Activated T-helper 9 cell treated with anti-CD3 and anti-CD28 coated beads, Interleukin-2, amount 50 U/mL, for 16 hours (primary cell): ENCODE results near the gene EPB41.
"Not testable (repeated sequence)": the region's sequence is repeated elsewhere in the genome, so short reads cannot be mapped to it uniquely, and the experiment has no call there.

ENCODE experiments used
- DNase-seq: peaks from one replicate; pipeline ENCODE4 v3.0.0-alpha.2; 2020; ENCODE audit warnings: low read depth

Gene EPB41

DNA sequence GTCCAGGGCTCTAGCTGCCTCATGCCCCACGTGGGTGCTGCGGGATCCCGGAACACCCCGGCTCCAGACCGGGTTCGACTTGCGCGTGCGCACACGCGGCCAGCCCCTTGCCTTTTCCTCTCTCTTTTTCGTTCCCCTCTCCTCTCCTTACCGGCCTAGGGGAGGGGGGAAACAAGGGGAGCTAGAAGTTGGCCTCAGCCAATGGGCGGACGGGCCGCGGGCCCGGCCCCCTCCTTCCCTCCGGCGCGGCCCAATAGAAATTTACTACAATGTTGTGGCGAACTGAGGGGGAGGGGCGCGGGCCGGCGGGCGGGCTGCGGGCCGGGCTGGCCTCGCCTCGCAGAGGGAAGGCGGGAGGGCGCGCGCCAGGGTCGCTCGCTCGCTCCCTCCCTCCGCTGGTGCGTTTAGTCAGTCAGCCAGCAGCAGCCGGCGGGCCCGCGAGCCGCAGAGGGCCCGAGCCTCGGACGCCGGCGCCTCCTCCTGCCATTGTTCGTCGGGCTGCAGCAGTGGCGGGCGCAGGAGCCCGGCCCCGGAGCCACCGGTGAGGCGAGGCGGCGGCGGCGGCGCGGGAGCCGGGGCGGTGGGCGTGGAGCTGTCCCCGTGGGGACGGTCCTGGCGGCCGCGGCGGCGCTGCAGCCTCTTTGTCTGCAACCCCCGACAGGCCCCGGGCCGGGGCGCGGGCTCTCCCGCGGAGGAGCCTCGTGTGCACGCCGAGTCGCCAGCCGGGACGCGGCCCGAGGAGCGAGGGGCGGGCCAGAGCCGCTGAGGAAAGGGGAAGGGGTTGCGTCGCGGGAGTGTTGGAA, at the start of gene EPB41:
EPB41 (plus strand) TSS at position 342 of the 803 bp plus-strand sequence. CDS start 72,869 bp downstream, outside the sequence.
- peak; percentile 86 for DNase-seq

DNA sequence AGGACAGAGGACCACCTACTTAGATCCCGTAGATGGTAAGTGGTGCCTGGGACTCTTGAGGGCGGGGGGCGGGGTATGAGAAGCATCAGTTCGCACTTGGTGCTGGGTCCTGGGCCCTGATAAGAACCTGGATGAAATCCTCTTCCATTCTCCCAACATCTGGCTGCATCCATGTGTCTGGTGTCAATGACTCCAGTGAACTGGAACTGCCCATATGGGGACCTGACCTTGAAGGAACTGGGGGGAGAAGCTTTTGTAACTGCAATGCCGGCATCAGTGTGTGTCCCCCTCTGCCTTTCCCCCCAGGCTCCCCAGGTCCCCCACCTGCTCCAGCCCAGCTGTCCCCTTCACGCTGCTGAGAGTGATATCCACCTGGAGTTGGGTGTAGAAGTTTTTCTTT, 49.7 kb upstream of the EPB41 start:
- DNase-seq, result no peak

DNA sequence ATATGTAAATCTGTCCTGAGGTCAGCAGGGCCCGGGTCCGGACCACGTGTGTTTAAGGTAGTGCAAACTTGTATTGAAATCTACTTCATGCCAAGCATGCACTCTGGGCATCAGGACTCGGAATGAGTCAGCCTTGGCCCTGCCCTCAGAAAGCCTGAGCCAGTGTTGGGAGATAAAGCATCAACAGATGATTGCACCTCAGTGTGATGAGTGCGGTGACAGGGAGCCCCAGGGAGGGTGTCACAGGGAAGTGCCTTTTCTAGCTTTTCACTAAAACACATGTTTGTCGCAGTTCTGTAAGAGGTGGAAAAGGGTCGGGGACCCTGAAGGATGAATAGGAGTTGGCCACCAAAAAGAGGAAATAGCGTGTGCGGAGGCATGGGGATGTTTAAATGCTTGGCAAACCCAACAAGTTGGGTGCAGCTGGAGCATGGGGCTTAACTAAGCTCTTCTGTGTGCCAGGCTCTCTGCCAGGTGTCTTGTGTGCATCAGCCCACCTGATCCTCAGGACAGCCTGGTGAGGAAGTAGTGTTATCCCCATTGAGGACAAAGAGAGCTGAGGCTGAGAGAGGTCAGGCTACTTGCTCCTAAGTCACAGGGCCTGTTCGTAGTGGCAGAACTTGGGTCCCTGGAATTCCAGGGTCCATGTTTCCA, 48.2 kb upstream of the EPB41 start:
- DNase-seq, result no peak

DNA sequence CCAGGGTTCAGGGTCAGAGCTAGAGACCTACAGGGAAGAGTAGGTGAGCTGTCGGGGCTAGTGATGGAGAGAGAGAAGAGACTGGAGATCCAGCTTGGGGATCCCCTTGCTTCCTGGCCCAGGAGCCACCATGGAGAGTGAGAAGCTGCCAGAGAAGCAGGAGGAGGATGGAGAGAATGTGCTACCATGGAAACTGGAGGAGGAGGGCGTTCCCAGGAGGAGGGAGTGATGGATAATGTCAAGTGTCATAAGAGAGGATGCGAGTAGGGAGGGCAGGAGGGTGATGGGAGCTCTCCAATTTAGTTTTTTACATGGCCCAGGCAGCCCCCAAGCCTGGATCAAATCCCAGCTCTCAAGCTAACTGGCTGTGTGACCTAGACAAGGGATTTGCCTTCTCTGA, 46.5 kb upstream of the EPB41 start:
- DNase-seq, result no peak

DNA sequence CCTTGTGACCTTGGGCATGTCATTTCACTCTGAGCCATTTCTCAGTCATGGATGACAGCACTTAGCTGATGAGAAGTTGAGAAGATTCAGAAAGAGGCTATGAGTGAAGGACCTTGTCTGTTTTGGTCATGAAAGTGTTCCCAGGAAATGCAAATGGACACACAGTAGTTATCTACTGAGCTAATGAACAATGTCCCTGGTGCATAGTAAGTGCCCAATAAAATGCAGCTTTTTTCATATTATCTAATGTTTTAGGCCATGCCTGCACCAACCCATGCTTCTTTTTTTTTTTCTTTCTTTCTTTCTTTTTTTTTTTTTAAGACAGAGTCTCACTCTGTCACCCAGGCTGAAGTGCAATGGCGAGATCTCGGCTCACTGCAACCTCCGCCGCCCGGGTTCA, 44.4 kb upstream of the EPB41 start:
- no peak for DNase-seq

DNA sequence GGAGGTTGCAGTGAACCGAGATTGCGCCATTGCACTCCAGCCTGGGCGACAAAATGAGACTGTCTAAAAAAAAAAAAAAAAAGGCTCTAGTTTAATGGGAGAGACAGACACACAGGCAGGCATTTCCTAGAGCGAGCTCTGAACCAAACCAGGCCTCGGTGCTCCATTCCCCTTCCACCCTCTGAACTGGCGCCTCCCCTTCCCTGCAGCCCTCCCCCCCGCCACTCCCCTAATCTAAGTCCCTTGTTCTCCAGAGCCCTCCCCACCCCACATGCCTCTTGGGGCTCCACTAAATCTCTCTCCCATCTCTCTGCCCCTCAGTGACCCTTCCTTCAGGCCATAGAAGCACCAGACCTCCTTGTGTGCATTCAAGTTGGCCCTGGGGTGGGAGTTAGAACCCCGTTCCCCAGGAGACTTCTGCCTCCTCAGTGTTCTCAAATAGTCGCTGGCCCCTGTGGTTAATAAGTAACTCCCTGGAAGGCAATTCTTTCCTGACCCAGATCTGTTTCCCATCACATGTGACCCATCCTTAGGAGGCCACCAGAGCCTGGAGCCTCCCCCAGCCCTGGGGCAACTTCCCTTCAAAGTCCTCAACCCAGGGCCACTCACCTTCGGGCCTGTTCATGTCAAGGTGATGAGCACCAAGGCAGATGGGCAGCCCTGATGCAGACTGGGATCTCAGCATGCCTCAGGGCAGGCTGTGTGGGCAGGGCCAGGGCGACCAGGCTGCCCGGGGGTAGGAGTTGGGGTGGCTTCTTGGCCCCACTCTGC, 42.6 kb upstream of the EPB41 start:
- DNase-seq, result no peak

DNA sequence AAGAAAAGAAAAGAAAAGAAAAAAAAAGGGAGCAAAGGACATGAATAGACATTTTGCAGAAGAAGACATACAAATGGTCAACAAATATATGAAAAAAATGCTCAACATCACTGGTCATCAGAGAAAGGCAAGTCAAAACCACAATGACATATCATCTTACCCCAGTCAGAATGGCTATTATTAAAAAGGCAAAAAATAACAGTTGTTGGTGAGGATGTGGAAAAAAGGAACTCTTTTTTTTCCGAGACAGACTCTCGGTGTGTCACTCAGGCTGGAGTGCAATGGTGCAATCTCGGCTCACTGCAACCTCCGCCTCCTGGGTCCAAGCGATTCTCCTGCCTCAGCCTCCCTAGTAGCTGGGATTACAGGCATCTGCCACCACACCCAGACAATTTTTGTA, 39.2 kb upstream of the EPB41 start:
- DNase-seq, result not testable (repeated sequence)

DNA sequence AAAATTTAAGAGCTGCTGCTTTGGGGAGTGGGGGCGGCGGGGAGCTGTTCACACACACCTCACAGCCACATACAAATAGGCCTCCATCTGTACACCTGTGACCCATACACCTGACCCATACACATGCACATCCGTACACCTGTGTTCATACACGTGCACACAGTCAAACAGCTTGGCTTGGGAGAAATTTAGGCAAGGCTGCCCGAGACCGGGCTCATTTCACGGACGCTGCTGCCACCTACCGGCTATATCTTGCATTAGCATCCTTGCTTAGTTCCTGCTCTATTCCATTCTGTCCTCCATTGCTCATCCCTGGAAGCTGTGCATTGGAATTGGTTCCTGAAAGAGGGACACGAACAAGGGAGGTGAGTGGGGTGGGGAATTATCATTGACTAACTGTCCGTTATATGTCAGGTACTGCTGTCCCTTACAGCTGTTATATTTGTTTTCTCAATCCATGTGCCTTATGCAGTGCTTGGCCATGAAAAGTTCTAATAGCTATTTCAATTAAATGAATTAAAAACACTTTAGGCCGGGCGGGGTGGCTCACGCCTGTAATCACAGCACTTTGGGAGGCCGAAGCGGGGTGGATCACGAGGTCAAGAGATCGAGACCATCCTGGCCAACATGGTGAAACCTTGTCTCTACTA, 37.1 kb upstream of the EPB41 start:
- DNase-seq, result peak; percentile 61

DNA sequence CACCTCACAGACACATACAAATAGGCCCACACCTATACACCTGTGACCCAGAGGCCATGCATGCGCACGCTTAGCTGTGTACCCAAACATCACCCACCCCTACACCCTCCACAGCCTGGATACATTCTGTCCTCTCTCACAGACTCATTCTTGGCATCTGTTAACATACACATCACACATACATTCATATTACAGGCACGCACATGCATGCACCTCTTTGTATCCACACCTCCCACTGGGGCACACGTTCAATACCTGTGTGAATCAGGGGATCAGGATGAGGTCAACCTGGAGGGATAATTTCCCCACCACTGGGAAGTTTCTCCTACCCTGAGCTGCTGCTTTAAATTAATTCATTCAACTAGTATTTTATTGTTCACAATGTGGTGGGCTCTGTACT, 35.6 kb upstream of the EPB41 start:
- no peak for DNase-seq

DNA sequence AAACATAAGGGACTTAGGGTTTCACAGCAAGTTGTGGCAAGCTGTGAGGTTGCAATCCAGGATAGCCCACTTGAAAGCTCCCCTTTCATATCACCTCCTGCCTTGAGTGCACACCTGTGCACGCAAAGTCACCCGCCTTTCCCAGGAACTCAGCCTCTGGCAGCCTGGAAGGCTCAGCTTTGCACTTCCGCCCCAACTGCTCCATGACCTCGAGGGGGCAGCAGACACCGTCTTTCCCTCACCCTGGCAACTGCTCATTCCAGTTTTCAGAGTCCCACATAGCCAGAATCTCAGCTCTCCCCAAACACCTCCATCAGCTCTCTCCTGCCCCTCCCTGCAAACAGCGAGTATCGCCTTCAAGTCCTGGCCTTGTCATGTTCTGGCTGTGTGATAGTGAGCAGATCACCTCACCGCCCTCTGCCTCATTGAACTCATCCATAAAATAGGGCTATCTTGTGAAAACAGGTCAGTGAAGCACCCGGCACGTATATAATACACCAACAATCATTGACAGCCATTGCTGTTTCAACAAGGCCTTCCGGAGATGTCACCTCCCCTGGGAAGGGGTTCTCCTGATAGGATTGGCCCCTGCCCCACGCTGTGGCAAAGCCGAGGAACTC, 32.2 kb upstream of the EPB41 start:
- DNase-seq, result peak; percentile 73

DNA sequence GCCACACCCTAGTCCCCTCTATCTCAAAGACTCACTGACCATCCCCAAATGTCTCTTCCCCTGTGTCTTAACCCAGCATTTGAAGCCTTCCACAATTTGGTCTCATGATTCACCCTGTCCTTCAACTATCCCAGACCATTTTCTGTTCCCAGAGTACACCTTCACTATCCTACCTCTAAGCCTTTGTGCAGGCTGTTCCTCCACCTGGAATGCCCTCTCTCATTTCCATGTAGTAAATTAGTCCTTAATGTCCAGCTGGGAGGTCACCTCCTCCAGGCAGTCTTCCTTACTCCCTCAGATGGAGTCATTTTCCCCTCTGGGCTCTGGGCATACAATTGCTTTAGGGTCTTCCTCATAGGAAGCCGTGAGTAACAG, 31.1 kb upstream of the EPB41 start:
- no peak for DNase-seq

DNA sequence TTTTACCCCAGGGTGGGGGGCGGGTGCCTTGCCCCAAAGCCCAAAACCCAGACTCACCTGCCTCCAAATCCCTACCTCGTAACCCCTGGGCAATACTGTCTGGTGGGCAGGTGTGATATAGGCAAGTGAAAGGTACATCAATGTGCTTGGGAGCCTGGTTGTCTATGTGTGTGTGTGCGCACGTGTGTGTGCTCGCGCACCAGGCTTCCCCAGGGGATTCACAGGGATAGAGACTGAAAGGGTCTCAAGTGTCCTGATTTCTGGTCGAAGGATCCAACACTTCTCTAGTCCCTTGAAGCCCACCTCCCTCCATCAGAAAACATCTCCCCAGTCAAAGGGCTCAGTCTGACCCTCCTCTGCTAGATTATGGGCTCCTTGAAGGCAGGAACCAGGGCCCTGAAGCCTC, 28.9 kb upstream of the EPB41 start:
- DNase-seq, result no peak

DNA sequence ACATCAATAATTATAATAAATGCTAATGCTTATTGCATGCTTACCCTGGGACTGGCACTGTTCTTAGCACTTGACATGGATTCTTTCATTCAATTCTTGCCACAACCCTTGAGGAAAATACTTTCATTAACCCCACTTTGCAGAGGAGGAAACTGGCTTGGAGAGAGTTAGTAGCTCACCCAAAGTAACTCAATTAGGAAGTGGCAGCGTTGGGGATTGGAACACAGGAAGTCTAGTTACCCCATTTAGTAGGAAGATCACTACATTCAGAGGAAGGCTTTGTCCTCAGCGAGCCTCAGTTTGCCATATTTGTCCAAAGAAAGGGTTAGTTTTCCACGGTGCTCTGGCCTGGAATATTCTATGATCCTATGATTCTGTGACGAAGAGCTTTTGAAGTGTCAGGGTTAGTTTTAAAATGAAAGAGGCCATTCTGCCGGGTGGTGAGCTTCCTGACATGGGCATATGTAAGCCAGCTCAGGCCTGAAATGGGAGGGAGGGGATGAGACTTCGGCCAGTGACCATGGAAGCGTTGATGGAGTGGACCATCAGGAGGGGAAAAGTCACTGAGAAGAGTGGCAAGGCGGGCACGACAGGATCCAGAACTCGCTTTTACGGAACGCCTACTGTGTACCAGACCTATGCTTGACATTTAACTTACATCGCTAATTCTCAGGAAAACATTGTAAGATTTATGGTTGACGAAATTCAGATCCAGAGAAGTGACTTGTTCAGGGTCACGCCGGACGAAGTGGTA, 28.2 kb upstream of the EPB41 start:
- no peak for DNase-seq

DNA sequence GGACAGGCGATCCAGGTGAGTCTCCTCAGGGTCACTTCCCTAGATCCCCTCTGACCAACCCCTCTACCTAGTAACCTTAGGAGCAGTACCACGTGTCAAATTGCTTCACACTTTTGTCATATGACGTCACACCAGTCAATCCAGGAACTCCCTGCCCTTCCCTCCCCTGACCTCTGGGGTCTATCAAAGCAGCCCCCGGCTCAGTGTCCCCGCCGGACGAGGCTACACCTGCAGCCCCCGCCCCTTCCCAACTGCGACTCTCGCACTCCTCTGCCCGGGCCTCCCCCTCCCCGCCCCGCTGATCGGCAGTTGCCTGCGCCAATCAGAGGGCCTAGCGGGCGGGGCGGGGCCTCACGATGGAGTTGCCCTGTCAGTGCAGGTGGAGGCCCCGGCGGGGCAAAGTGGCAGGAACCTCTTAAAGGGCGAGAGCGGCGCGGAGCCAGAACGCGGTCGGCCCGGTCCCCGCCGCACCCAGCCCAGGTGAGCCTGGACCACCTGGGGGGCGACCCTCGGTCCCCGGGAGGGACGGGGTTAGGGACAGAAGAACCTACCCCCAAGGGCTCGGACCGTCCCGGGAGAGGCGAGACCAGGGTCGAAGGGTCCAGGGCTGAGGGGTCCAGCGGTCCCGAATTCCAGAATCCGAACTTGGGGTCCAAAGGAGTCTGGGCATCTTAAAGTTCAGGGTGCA, 27.5 kb upstream of the EPB41 start:
- peak; percentile 85 for DNase-seq

DNA sequence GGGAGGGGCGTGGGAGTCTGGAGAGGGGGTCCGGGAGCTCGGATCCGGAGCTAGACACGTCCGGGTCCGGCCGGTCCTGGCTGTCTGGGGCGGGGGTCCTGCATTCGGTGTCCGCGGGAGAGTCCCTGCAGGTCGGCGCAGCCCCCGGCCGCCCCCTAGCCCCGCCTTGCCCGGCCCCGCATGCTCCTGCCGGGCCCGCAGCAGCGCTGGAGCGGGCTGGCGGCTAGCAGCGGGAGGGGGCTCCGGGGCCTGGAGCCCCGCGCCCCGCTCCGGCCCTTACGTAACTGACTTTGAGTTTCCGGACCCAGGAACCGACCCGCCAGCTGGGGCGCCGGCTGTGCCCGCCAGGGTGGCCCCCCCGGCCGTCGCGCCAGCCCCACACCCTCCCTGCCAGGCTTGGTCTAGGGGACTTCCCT, 26.9 kb upstream of the EPB41 start:
- DNase-seq, result peak; percentile 45

DNA sequence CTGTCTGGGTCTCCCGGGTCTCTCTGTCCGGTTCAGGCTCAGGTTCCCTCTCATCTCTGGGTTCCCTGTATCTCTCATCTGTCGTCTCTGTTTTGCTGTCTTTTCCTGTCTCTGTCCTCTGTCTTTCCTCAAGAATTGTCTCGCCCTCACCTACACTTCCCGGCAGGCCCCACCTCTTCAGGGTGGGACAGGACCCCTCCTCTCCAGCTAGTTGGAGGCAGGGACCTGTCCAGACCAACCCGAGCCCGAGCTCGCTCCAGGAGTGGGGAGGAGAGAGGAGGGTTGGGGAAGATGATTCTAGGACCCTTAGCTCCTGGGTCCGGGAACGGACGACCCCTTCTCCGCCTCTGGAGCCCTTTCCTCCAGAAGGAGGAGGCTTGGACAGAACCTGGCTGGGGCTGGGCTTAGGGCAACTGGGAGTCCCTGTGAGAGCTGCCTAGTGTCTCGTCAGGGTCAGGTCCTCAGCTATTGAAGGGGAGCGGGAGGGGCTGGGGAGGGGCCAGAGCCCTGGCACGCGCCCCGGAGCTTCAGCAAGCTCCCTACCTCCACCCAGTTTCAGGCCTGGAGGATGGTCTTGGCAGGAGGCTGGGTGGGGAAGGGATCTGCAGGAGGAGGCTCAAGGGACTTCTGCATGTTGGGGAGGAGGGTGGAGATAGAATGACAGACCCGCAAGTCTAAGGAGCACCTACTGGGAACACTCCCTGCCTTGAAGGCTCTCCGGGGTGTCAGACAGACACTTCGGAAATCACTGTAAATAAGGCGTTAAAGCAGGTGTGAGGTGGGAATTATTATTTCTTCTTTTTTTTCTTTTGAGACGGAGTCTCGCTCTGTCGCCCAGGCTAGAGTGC, 26.3 kb upstream of the EPB41 start:
- DNase-seq, result no peak

DNA sequence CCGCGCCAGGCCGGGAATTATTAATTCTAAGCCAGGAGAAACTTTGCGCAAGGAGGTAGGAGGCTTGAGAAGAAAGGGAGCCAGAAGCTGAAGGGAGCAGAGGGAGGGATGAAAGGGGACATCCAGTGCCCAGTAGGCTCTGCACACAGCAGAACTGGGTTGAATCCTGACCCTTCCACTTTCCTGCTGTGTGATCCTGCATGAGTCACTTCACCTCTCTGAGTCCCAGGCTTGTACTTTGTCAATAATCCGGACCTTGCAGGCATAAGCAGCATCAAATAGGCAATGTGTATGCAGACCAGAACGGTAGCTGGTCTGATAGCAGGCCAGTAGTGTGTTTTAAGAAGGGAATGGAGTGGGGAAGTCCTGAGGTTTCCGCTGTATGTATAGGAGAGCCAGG, 25.5 kb upstream of the EPB41 start:
- no peak for DNase-seq

DNA sequence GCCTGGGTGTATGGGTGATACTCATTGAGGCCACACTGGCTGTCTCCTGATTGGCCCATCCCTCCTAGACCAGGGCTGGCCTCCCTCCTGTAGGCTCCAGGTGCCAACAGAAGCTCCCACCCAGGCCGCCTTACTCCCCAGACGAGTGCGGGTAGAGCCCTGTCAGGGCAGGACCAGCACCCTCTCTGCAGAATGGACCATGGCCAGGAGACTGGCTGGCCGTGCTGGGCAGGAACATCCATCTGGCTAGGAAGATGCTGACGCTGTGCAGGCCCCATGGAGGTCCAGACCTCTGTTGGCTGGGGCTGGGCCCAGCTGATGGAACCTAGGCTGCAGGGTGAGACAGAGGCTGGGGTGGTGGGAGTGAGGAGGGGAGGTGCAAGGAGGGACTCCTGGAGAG, 25.0 kb upstream of the EPB41 start:
- DNase-seq, result no peak

DNA sequence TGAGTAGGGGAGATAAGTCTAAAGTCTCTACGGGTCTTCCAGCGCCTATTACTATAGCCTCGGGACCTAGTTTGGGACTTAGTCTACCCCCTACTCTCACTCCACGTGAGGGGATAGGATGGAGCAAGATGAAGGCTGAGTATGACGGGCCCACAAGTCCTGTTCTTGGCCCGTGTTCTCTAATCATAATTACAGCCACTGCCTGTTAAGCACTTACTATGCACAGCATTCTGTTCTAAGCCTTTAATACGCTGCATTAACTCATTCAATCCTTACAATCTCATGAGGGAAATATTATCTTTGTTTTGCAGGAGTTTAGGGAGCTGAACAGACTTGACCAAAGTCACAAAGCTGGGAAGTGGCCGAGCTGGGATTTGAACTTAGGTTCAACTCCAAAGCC, 23.9 kb upstream of the EPB41 start:
- no peak for DNase-seq

DNA sequence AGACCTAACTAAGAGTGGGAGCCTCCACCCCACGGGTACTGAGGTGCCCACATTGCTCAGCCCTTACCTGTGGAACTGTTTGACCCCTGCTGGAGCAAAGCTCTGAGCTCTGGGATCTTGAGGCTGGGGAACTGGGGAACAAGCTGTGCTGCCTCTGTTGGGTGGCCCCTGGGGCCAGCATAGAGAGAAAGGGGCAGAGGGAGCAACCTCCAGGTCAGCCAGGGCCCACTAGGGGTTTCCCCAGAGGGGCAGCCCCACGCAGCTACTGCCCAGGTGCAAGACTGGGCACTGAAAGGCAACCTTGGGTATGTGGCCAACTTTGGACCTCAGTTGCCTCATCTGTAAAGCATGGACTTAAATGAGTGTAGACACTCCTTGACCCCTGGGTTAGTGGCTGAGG, 23.5 kb upstream of the EPB41 start:
- no peak for DNase-seq
